GM19438 (cell line): ENCODE data around the gene GSTT2.
"Not testable (repeated sequence)": the region's sequence is repeated elsewhere in the genome, so short reads cannot be mapped to it uniquely, and the experiment has no call there.

ENCODE experiments used
- ATAC-seq: cut with Tn5 transposase; IDR thresholded peaks from one replicate; pipeline ENCODE4 v1.9.1; 2021; ENCODE audit warnings: low read depth; ENCODE audit not compliant: unreplicated experiment

Gene GSTT2

DNA sequence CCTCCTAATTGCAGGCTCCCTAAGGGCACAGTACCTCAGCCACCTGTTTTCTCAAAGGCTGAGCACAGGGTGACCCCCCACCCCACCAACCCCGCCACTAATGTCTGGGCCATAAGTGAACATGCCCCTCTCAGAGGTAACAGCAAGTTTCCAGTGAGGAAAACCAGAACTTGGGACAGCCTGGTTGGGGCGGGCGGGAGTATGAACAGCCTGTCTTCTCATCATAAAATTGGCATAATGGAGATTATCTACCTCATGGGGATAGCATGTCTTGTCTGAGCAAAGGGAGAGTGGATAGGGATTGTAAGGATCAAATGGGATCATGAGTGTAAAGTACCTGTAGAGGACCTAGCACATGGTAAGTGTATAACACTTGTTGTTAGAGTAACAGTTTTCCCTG, 8.0 kb upstream of the GSTT2 start:
- ATAC-seq, result not testable (repeated sequence)

DNA sequence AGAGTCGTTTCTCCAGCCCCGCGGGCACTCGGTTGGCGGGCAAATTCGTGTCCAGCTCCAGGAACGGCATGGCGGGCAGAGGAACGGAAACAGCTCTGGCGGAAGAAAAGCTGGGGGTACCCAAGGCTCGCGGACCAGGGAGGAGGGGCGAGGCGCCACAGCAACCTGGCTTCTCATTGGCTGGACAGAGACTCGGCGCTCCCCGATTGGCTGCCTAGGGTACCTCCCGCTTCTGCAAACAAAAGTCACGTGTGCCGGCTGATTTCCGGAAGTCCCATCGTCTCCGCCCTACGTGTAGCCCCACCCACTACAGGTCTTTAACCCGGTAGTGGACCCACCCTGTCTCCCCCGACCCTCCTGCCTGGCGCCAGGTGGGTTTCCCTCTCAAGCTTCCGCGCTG, 5.6 kb upstream of the GSTT2 start, which contains the start of gene DDT:
Gene DDT (minus strand): TSS at position 97 of the 400 bp plus-strand sequence. CDS start 27 bp downstream, at position 70.
- ATAC-seq, result peak; percentile 92

DNA sequence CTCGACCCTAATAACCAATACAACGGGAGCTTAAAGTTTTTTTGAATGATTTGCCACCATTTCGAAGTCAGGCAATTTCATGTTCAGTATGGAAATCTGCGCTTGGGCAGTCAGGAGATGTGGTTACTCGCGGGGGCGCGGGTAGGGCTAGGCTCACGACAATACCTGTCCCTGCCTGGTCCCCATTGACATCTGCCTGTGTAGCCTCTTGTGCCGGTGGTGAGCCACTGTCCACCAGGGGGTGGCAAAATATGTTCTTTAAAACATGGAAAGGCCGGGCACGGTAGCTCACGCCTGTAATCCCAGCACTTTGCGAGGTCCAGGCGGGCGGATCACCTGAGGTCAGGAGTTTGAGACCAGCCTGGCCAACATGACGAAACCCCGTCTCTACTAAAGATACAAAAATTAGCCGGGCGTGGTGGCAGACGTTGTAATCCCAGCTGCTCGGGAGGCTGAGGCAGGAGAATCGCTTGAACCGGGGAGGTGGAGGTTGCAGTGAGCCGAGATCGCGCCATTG, 5.0 kb upstream of the GSTT2 start:
- not testable (repeated sequence) for ATAC-seq

DNA sequence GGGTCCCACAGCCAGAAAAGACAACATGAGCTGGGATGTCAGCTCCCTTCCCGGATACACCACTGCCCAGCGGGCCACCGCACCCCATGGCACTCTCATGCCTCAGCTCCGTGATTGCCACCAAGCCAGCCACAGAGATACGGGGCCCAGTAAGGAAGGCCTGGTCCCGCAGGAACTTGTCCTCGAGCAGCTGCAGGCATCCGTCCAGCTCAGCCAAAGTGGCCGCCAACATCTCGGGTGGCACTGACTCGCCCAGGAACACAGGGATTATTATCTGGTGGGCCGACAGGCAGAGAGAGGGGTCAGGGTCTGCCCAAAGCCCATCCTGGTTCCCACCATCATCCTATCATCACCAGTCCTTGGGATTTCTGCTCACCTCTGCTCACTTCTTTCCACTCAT, 2.6 kb upstream of the GSTT2 start:
- not testable (repeated sequence) for ATAC-seq

DNA sequence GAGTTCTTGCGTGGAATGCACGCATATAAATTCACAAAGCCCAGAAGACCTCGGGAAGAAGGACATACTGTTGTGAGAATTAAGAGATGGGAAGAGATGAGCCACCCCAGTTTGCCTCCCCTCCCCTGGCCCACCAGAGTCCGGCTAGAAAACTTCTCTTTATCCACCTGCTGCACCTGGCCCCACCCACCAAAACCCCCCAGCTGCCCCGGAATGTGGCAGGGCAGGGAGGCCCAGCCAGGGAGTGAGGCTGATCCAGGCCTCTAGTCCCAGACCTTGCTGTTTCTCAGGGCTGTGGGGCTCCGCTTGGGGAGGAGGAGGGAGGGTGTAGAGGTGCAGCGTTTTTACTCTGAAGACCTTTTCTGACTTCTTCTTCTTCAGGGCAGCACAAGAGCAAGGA, 633 bp downstream of the GSTT2 start:
- not testable (repeated sequence) for ATAC-seq

DNA sequence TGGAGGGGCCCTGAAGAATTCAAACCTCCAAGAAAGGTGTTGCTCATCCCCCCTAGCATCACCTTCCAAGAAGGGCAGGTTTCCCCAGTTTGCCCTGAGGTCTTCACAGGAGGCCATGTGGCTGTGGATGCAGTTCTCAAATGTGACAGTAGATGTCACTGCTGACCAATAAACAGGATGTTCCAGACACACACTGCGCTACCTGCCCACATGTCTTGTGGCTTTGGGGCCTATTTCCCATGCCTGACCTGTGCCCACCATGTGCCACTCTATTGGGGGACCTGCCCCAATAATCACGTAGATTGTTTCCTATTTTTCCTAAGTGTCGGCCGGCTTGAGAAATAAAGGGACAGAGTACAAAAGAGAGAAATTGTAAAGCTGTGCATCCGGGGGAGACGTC, 4.5 kb downstream of the GSTT2 start:
- ATAC-seq, result no peak

DNA sequence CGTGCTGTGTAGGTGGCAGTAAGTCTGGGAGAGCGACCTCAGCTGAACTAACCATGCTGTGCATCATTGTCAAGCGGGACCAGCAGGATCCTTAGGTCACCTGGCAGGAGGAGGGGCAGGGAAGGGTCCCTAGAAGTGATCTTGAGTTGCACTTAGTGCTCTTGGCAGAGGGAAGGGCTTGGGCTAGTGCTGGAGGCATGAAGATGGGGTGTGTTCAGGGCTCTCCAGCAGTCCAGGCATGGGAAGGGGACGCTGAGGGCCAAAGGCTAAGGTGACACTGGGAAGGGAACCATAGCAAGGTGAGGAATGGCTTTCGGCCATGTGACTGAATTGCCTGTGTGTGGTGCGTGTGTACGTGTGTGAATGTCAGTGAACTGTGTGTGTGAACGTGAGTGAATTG, 6.2 kb downstream of the GSTT2 start:
- not testable (repeated sequence) for ATAC-seq

DNA sequence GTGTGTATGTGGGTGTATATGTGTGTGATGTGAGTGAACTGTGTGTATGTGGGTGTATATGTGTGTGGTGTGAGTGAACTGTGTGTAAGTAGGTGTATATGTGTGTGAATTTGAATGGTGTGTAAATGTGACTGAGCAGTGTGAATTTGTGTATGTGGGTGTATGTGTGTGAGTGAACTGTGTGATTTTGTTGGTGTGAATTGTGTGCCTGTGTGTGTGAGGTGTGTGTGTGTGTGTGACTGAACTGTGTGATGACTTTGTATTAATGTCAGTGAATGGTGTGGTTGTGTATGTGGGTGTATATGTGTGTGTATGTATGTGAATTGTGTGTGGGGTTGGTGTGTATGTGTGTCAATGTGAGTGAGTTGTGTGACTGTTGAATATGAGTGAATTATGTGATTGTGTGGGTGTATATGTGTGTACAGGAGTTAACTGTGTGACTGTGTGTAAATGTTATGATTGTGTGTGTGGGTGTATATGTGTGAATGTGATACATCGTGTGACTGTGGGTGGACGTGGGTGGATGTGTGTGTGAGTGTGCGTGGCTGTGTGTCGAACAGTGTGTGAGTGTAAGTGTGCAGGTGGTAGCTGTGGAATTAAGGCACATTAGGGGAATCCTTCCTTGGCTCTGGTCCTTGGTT, 6.7 kb downstream of the GSTT2 start:
- ATAC-seq, result not testable (repeated sequence)

DNA sequence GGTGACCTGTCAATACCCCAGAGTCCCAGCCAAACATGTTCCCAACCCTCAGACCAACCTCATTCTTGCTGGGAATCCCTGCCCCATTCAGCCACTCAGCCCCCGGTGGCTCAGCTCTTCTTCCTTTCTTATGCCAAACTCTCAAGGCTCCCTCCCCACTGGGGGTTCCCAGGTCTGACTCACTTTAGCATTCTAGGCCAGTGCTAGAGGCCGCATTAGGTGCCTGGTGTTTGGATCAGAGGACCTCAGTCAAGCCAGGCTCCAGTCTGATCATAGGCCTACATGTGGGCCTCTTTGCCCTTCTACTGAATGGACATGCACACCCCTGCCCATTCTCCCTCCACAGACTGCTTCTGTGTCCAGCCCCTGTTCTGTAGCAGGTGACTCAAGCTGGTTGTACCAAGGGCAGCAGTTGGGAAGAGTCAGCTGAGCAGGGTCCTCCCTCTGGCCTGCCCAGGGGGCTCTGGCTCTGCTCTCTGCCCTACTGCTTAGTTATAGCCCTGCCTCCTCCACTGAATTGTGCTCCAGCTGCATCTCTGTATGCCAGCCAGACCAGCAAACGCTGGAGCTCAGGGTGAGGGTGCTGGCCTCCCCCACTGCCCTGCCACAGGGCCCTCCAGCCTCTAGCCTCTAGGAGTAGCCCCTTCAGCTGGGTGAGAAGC, 9.8 kb downstream of the GSTT2 start:
- ATAC-seq, result not testable (repeated sequence)

DNA sequence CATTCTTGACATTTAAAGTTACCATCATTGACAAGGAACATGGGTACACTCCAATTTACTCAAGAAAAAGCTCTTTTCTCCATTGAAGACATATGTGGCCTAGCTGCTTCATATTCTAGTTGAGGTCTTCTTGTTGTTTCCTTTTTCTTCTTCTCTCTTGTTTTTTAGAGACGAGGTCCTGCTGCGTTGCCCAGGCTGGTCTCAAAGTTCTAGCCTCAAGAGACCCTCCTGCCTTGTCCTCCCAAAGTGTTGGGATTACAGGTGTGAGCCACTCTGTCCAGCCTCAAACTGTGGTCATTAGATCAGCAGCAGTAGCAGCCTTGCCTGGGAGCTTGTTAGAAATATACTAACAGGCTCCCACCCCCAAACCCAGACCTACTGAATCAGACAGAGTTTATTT, 13.1 kb downstream of the GSTT2 start:
- ATAC-seq, result not testable (repeated sequence)

DNA sequence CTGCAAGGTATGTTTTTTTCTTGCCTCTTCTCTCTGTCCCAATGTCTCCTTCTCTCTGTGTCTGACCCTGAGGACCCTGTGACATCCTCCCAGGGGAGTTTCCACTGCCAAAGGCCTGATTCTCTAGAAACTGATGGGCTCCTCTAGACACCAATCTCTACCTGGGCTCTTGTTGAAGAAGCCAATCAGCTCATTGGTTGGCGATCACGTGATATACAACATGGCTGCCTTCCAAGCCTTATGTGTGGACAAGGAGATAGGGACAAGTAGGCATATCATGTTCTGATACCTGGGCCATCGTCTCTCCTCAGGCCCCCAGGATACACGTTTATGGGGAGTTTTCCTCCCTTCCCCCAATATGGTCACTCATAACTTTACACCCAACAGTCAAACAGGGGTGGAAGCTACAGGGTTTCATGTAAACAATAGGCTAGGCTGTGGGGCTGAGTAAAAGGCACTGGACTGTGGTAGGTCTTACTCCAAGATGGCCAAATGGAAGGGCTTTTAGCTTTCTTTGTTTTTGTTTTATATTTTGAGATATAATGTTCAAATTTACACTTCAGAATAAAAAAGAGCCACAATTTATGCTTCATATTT, 13.7 kb downstream of the GSTT2 start:
- ATAC-seq, result not testable (repeated sequence)

DNA sequence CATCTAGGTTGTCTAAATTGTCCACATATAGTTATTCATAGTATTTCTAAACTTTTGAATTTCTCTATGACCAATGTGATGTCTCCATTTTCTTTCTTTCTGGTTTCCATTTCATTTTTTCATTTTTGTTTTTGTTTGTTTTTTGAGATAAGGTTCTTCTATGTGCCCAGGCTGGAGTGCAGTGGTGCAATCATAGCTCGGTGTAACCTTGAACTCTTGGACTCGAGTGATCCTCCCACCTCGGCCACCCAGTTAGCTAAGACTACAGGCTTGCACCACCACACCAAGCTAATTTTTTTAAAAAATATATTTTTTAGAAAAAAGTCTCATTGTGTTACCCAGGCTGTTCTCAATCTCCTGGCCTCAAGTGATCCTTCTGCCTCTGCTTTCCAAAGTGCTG, 17.2 kb downstream of the GSTT2 start:
- ATAC-seq, result no peak

DNA sequence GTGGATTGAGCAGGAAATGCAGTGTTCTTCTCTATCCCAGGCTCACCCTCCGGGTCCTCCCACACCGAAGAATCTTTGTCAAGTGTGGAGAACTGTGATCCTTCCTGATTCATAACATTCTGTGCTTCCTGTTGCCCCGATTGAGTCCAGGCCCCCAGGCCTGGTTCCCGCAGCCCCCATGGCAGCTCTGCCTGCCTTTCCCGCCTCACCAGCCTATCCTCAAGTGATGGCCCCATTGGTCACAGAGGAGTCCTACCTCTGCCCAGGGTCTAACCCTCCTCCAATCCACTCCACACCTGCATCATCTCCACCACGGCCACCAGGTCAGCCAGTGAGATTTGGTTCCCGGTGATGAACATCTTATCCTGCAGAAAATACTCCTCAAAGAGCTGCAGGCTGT, 19.8 kb downstream of the GSTT2 start:
- not testable (repeated sequence) for ATAC-seq

DNA sequence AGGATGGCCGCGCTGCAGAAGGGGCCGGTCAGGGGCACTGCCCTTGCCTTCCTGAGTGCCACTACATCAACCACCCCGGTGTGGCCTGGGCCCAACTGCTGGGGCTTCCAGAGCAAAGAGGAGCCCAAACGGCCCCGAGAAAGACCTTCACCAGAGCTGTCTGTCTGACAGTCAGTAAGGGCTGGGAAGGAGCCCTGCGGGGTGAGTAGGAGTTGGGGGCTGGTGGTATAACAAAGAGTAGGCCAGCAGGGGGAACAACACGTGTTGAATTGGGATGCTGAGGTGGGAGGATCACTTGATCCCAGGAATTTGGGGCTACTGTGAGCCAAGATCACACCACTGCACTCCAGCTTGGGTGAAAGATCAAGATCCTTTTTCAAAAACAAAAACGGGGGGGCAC, 21.4 kb downstream of the GSTT2 start:
- no peak for ATAC-seq

DNA sequence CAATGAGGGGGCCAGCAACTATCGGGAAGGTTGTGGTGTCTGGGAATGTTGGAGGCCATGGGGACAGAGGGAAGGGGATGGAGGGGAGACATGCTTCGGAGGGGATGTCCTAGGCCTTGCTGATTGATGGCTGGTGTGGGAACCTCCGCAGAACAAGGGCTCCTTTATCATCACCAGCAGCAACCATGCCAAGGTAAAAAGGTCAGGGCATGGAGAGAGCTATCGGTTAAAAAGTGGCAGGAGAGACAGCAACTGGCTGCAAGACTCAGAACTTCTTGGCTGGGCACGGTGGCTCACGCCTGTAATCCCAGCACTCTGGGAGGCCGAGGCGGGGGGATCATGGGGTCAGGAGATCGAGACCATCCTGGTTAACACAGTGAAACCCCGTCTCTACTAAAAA, 22.3 kb downstream of the GSTT2 start:
- ATAC-seq, result no peak

DNA sequence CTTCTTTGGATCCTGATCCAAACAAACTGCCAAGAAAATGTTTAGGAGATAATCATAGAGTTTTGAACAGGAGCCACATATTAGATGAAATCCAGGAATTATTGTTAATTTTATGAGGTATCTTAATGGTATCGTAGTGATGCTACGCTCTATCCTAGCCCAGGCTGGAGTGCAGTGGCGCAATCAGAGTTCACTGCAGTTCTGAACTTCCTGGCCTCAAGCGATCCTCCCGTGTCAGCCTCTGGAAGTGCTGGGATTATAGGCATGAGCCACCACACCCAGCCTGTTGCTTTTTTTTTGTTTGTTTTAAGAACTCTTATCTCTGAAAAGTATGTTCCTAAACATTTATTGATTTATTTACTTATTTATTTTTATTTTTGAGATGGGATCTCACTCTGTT, 22.9 kb downstream of the GSTT2 start:
- ATAC-seq, result no peak

DNA sequence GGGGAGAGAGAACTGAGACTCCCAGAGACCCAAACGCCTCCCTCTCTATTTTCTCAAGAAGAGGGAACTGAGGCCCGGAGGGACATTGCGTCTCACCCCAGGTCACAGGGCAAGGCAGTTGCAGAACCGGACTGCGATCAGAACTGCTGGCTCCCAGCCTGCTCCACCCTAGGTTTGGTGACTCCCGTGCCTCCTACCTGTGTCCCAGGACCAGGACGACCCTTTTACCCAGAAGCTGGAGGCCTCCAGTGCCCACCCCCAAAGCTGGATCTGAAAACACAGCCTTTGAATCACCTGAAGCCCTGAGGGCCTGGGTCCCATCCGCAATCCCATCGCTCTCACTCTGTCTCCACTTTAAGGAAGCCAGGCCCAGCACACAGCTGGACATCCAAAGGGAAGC, 24.0 kb downstream of the GSTT2 start:
- no peak for ATAC-seq

DNA sequence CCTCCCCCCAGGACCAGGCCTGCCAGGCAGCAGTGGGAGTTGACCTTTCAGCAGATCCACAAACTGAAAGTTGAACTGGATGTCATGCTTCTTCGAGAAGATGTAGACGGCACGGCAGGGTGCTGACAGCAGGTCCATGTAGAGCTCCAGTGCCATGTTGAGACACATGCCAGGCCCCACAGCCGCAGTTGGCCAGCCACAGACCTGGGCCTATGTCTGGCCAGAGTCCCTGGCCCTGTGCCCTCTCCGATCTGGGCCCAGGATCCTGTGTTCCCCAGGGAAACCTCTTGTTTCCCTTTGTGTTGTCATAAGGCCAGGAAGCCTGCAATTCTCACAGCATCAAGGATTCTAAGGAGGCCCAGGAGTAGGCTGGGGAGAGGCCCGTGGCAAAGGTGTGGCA, 25.3 kb downstream of the GSTT2 start, which contains the start of gene GSTT4:
Gene GSTT4 (minus strand): TSS at position 253 of the 400 bp plus-strand sequence. CDS start 97 bp downstream, at position 156.
- no peak for ATAC-seq

DNA sequence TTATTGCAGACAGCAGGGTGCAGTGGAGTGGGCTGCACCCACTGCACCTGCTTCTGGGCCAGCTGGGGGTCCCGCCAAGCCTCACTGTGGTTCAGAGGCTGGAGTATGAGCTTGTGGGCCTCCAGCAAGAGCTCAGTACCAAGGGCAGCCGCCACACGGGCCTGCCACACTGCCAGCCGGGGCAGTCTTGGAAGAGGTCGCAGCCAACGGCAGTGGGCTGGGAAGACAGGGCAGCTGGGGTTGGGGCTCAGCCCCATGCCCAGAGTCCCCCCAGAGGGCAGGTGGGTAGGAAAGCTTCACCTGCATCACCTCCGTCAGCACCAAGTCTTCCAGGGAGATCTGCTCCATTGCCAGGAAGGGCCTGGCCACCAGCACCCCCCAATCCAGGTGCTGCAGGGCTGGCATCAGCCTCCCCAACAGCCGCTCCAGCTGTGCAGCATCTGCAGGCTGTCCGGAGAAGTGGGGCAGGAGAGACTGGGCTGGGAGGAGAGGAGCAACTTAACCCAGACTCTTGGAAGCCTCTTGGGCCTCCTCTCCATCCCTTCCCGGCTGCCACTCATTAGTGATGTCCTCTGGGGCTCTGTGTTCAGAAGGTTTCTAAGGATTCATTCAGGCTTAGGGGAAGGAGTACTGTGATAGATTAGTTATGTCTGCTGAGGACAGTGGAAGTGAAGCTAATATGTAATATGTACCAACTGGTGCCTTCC, 26.4 kb downstream of the GSTT2 start:
- ATAC-seq, result no peak

DNA sequence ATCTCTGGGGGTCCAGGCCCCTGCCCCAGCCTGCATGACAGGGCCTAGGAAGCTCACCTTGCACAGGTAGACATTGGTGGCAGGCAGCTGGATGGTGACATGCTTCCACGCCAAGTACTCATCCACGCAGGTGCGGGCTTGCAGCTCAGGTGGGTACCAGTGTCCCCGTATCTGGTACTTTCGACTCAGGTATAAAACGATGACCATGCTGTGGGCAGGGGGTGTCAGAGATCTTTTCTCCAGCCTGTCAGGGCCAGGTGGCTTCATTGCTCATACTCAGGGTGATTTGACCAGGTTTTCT, 26.9 kb downstream of the GSTT2 start:
- no peak for ATAC-seq
